Right lobe of liver (tissue), 6 donors: ENCODE measurements around the gene NLRP9. TPM values are rescaled to one million over a fixed set of nuclear protein-coding genes. Genes with fewer than 3 reads are reported as not detected.
A peak's percentile ranks its signal among the peaks of the same experiment; 100 is the strongest.

ENCODE experiments used
- ATAC-seq, 4 donors: fragments of 200-7000 bp; cut with Tn5 transposase; one replicate each; pipeline ENCODE4 v1.9.1; 2020; ENCODE audit warnings: mild to moderate bottlenecking in 4 of 4, moderate library complexity in 4 of 4
- DNase-seq, 3 donors: peaks; one replicate each; pipeline ENCODE4 v3.0.0-alpha.2; 2020
- H3K27ac ChIP-seq, 3 donors: fragments of 200-600 bp; one replicate each; pipeline ENCODE4 v1.8.0; 2022
- H3K27me3 ChIP-seq, 2 donors: fragments of 200-600 bp; one replicate each; pipeline ENCODE4 v1.8.0; 2022
- H3K36me3 ChIP-seq, 4 donors: fragments of 200-600 bp; sonication (generic) in 1 of 4; one replicate each; pipeline versions ENCODE4 v1.5.1 to v1.8.0; 2017 to 2022; ENCODE audit warnings: control low read depth in 1 of 4
- H3K4me1 ChIP-seq, 4 donors: fragments of 200-600 bp; sonication (generic) in 1 of 4; one replicate each; pipeline versions ENCODE4 v1.5.1 to v1.8.0; 2017 to 2022; ENCODE audit warnings: control low read depth in 1 of 4
- H3K4me3 ChIP-seq, 3 donors: fragments of 200-600 bp; one replicate each; pipeline ENCODE4 v1.8.0; 2022
- H3K9me3 ChIP-seq, 4 donors: fragments of 200-600 bp; sonication (generic) in 1 of 4; one replicate each; pipeline versions ENCODE4 v1.5.1 to v1.8.0; 2017 to 2022; ENCODE audit warnings: control low read depth in 1 of 4
- CTCF ChIP-seq, 4 donors: fragments of 200-600 bp in 3 of 4; fragments of 450-650 bp in 1 of 4; IDR thresholded peaks; one replicate each; pipeline versions ENCODE4 v1.5.1 to v1.8.0; 2016 to 2022; ENCODE audit warnings: antibody characterized with exemption in 4 of 4, mild to moderate bottlenecking in 2 of 4
- POLR2A ChIP-seq: fragments of 450-650 bp; IDR thresholded peaks from one replicate; pipeline ENCODE4 v1.6.1; 2017; ENCODE audit warnings: antibody characterized with exemption, mild to moderate bottlenecking
- WGBS: methylation state at CpG from one replicate; pipeline ENCODE4 v1.1.6; 2018; ENCODE audit warnings: low coverage, low lambda C conversion rate; ENCODE audit not compliant: insufficient coverage; ENCODE audit errors: missing lambda C conversion rate; 5-methylcytosine and 5-hydroxymethylcytosine counted together
- intact Hi-C, 2 donors: fragments of 100-400 bp; cut with DNase I; formaldehyde crosslinking; loops; one replicate each; pipeline versions ENCODE4 v1.11.2 to v1.14.1; 2022
- total RNA-seq, 6 experiments: library from RNA; depleted of rRNA in 2 of 6; stranded (reverse); fragments of >200 nt in 2 of 6; fragmentation: NEBNext Ultra II Directional in 3 of 6; extraction: Animal tissue kit (Norgen Biotek cat#: 25700) in 3 of 6; gene quantifications; one replicate each; pipeline versions ENCODE4 v1.1.0 to v1.2.4, GENCODE V29; 2016 to 2023
- donor health status: DM: no; HTN: yes; CAD: no.
- donor health status: DM: no; HTN: no; CAD: no.
- donor health status: DM: no; HTN: no; CAD: no.
- donor health status: DM: no; HTN: yes; CAD: no.
- donor health status: DM: no; HTN: yes; CAD: no.

Gene NLRP9
- total RNA-seq, 6 experiments from 2014 or later = not detected

GRCh38 chr19:55669418-55670279, 68.6 kb downstream of the NLRP9 start:
- no peak overlapping the region for H3K27ac ChIP-seq
- H3K9me3 ChIP-seq = no peaks in the 10 kb centered on the region
- ATAC-seq = no peak
- peaks cover 0 to 5% (median 2%) of the 10 kb centered on the region in 4 donors for H3K4me1 ChIP-seq
- TF ChIP-seq POLR2A (no peak), CTCF (IDR thresholded peaks at IDR 0.05) (no peak)
- no peak overlapping the region for H3K4me3 ChIP-seq
- 88% methylated on average over 10 of the region's 43 CpGs for WGBS
- peaks cover 10 to 68% (median 25%) of the 10 kb centered on the region in 4 donors for H3K36me3 ChIP-seq
- no peaks in the 10 kb centered on the region for H3K27me3 ChIP-seq
- intact Hi-C loops = no loop called here
- no peak for DNase-seq

GRCh38 chr19:55668603-55669348, 69.4 kb downstream of the NLRP9 start:
- TF ChIP-seq POLR2A = no peak
- no peak for TF ChIP-seq CTCF (IDR thresholded peaks at IDR 0.05)
- Histone ChIP-seq H3K4me1 (no peaks in the 10 kb centered on the region), H3K27me3 (no peaks in the 10 kb centered on the region), H3K36me3 (peaks cover 14 to 76% (median 29%) of the 10 kb centered on the region in 4 donors), H3K4me3 (no peak overlapping the region), H3K9me3 (no peaks in the 10 kb centered on the region), H3K27ac (no peak overlapping the region)
- intact Hi-C loops = no loop called here
- DNase-seq = no peak
- WGBS = 85% methylated on average over 4 of the region's 30 CpGs
- no peak for ATAC-seq

- H3K4me3 ChIP-seq = no peak overlapping the region
- no peak overlapping the region for H3K27ac ChIP-seq
- TF ChIP-seq POLR2A = no peak
- TF ChIP-seq CTCF (IDR thresholded peaks at IDR 0.05) = no peak
- H3K36me3 ChIP-seq = peaks cover 17 to 80% (median 33%) of the 10 kb centered on the region in 4 donors
- H3K27me3 ChIP-seq = no peaks in the 10 kb centered on the region
- no peaks in the 10 kb centered on the region for H3K4me1 ChIP-seq
- ATAC-seq (peak in 1 of 4 donors; percentile 39), DNase-seq (no peak)
- WGBS = no CpG with 5 or more reads among the region's 11 CpGs
- no peaks in the 10 kb centered on the region for H3K9me3 ChIP-seq
- intact Hi-C loops = no loop called here
Measured at GRCh38 chr19:55667958-55668357, 70.2 kb downstream of the NLRP9 start.

GRCh38 chr19:55667511-55667910, 70.7 kb downstream of the NLRP9 start:
- intact Hi-C loops = no loop called here
- 80% methylated on average over 4 of the region's 12 CpGs for WGBS
- H3K36me3 ChIP-seq = peaks cover 17 to 80% (median 36%) of the 10 kb centered on the region in 4 donors
- H3K9me3 ChIP-seq = no peaks in the 10 kb centered on the region
- no peak overlapping the region for H3K4me3 ChIP-seq
- H3K27ac ChIP-seq = no peak overlapping the region
- no peak for ATAC-seq
- H3K27me3 ChIP-seq = no peaks in the 10 kb centered on the region
- DNase-seq = no peak
- no peaks in the 10 kb centered on the region for H3K4me1 ChIP-seq
- TF ChIP-seq POLR2A (no peak), CTCF (IDR thresholded peaks at IDR 0.05) (no peak)
